ENCODE results near the gene PLAA. TPM values are rescaled to one million over a fixed set of nuclear protein-coding genes. Genes with fewer than 3 reads are reported as not detected.
A peak's percentile ranks its signal among the peaks of the same experiment; 100 is the strongest.

The PLAA gene
- polyA plus RNA-seq, 1 experiment = 27.3 TPM

GRCh38 chr9:26904671-26905070, 42.4 kb downstream of the PLAA start:
- ChIA-PET POLR2A (no interaction called here), CTCF (no interaction called here)
- no peak overlapping the region for H3K4me3 ChIP-seq (ENCODE audit: low read depth, low read length)
- no peak for DNase-seq (ENCODE audit: low read depth, low spot score)
- no peaks in the 10 kb centered on the region for H3K27me3 ChIP-seq (ENCODE audit: control insufficient read depth, insufficient read depth, low read length)
- no peak for TF ChIP-seq CTCF (IDR thresholded peaks at IDR 0.05; ENCODE audit: low read depth, low read length)
- H3K9me3 ChIP-seq (ENCODE audit: control insufficient read depth, insufficient read depth, low read length) = no peaks in the 10 kb centered on the region
- H3K27ac ChIP-seq (ENCODE audit: low read depth, low read length) = no peak overlapping the region

- no peaks in the 10 kb centered on the region for H3K9me3 ChIP-seq (ENCODE audit: control insufficient read depth, insufficient read depth, low read length)
- no peaks in the 10 kb centered on the region for H3K27me3 ChIP-seq (ENCODE audit: control insufficient read depth, insufficient read depth, low read length)
- no peak overlapping the region for H3K4me3 ChIP-seq (ENCODE audit: low read depth, low read length)
- DNase-seq (ENCODE audit: low read depth, low spot score) = no peak
- no peak for TF ChIP-seq CTCF (IDR thresholded peaks at IDR 0.05; ENCODE audit: low read depth, low read length)
- no peak overlapping the region for H3K27ac ChIP-seq (ENCODE audit: low read depth, low read length)
- CTCF ChIA-PET = no interaction called here
- POLR2A ChIA-PET = no interaction called here
Measured at GRCh38 chr9:26904070-26904469, 43.0 kb downstream of the PLAA start.

- Histone ChIP-seq H3K27ac (ENCODE audit: low read depth, low read length) (peak overlapping the region; percentile 98), H3K27me3 (ENCODE audit: control insufficient read depth, insufficient read depth, low read length) (no peaks in the 10 kb centered on the region), H3K9me3 (ENCODE audit: control insufficient read depth, insufficient read depth, low read length) (peaks cover 3% of the 10 kb centered on the region; the same call in 1 of the 2 replicates), H3K4me3 (ENCODE audit: low read depth, low read length) (peak overlapping the region; percentile 94)
- ChIA-PET CTCF (interaction anchor here (1.1 kb wide), 1 partner anchor 10 kb away, joined by 7 read pairs; no protein-coding TSS in a partner anchor), POLR2A (interaction anchor here (1.4 kb wide), 1 partner anchor 63 kb away, joined by 5 read pairs; the partner anchor contains the start of gene IFT74)
- DNase-seq (ENCODE audit: low read depth, low spot score) = no peak
- TF ChIP-seq CTCF (IDR thresholded peaks at IDR 0.05; ENCODE audit: low read depth, low read length) = no peak
Measured at GRCh38 chr9:26893030-26893676, 53.9 kb downstream of the PLAA start.

GRCh38 chr9:26892251-26893029, 54.6 kb downstream of the PLAA start, which contains the start of gene CAAP1:
TSS of gene CAAP1 (minus strand) at chr9:26892802. CDS start at chr9:26892715, 87 bp downstream.
- Histone ChIP-seq H3K27ac (ENCODE audit: low read depth, low read length) (peak within 1 kb of the TSS; percentile 98), H3K9me3 (ENCODE audit: control insufficient read depth, insufficient read depth, low read length) (peaks cover 3% of the 10 kb centered on the region; the same call in 1 of the 2 replicates), H3K27me3 (ENCODE audit: control insufficient read depth, insufficient read depth, low read length) (no peaks in the 10 kb centered on the region), H3K4me3 (ENCODE audit: low read depth, low read length) (peak within 1 kb of the TSS; percentile 94)
- peak; percentile 47 for TF ChIP-seq CTCF (IDR thresholded peaks at IDR 0.05; ENCODE audit: low read depth, low read length)
- CTCF ChIA-PET = interaction anchor here (0.6 to 1.1 kb wide), 7 partner anchors 11 to 667 kb away, joined by 3 to 7 read pairs (median 3); no protein-coding TSS in a partner anchor
- POLR2A ChIA-PET = interaction anchor here (0.6 to 1.4 kb wide), 2 partner anchors 35 to 63 kb away, joined by 4 to 5 read pairs; partner anchors contain the start of gene IFT74
- peak; percentile 73 for DNase-seq (ENCODE audit: low read depth, low spot score)

Measured in AG04450 (cell line).